Upper lobe of left lung (tissue), 4 donors: Measurements from ENCODE around the gene GLT6D1.

Experiments
- CTCF ChIP-seq, 6 experiments: fragments of 450-650 bp in 4 of 6; fragments of 200-600 bp in 2 of 6; sonication (generic) in 2 of 6; IDR thresholded peaks; one replicate each; pipeline ENCODE4 v1.5.1; 2016 to 2019; ENCODE audit warnings: antibody characterized with exemption in 6 of 6
- EP300 ChIP-seq, 4 donors: sonication (generic); formaldehyde crosslinking; IDR thresholded peaks; one replicate each; pipeline ENCODE4 v1.5.1; 2017; ENCODE audit warnings: antibody characterized with exemption in 4 of 4, control low read depth in 2 of 4

- no peak for TF ChIP-seq EP300 (IDR thresholded peaks at IDR 0.05)
- TF ChIP-seq CTCF (IDR thresholded peaks at IDR 0.05), result no peak
Measured at GRCh38 chr9:135624282-135624681, 15.1 kb downstream of the GLT6D1 start.
